Measurements from ENCODE around the gene UBE2E1.

GRCh38 chr3:23873941-23874340 lies 68.2 kb downstream of the UBE2E1 start:
- no peak for TF ChIP-seq POLR2AphosphoS5 (IDR thresholded peaks at IDR 0.05; ENCODE audit: borderline replicate concordance, low read depth, low read length)
- no peak for TF ChIP-seq EZH2 (IDR thresholded peaks at IDR 0.05)
- no peak for TF ChIP-seq FOXP2 (optimal IDR thresholded peaks at IDR 0.05; ENCODE audit: control extremely low read depth, extremely low read length, insufficient read depth)
